NOMO-1 (cell line): ENCODE measurements around the gene NLGN2.

Experiments
- DNase-seq, 2 experiments: peaks; one replicate each; lab custom pipeline; 2025; ENCODE audit not compliant: unreplicated experiment in 2 of 2; lab: John Stamatoyannopoulos, UW

Gene NLGN2

DNA sequence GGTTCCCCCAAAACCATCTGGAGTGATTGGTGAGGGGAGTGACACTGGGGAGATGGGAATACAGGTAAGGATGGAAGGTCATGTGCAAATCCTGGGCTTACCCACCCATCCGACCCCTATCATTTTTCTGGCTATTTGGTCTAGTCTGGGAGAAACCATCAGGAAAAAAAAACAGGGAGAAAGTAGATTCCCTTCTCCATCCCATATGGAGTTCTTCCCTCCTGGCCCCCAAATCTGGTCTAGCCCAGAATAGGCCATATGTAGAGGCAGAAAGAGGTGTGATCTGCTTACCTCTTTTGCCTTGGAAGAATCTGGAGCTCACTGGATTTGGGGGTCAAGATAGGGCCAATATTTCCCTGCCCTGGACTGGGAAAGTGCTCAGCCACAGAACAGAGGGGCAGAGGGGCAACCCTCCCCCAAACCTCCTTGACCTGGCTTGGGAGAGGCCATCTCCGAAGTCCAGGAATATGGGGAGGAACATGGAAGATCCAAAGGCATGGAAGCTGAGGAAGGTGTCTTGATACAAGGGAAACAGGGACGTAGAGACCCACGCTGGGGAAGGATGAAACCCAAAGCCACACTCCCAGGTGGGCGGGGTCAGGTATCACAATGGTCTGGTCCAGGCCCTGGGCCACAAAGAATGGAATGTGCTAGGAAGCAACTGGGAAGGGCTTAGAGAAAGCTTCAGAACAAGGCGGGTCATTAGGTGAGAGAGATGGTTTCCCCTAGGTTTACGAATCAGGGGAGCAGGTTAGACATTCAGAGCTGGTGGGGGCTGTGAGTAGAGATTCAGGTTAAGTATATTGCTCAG, 53.4 kb downstream of the NLGN2 start:
- no peak for DNase-seq

DNA sequence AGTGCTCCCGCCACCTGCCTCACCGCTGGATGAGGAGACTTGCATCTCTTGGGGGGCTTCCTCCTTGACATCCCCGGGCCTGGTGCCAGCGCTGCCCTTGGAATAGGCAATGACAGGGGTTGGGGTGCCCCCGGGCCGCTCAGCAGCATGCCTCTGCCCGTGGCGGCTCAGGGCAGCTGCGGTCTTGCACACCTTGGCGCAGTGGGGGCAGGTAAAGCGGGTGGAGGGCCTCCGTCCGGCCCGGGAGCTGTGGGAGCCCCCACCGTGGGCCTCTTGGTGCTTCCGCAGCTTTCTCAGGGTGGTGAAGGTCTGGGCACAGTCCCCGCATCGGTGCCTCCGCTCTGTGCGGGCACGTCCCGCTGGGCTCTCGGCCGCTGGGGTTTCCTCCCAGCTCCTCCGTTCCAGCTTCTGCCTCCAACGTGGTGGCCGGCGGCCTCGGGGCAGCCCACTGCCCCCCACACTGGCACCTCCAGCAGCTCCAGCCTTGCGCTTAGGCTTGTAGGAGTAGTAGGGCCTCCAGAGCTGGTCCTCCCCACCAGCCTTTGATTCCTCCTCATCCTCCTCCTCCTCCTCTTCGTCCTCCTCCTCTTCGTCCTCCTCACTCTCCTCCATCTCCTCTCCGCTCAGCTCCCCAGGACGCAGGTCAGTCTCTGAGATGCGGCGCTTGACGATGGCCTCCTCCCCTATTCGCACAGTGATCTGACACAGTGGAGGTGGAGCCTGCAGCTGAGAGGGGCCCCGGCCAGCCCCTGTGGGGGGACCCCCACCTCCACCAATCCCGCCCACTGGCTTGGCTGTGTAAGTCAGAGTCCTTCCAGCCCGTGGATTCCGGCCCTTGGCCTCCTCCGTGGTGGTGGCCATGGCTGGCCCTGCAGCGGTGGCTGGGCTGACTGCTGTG, 55.1 kb downstream of the NLGN2 start:
- no peak for DNase-seq

DNA sequence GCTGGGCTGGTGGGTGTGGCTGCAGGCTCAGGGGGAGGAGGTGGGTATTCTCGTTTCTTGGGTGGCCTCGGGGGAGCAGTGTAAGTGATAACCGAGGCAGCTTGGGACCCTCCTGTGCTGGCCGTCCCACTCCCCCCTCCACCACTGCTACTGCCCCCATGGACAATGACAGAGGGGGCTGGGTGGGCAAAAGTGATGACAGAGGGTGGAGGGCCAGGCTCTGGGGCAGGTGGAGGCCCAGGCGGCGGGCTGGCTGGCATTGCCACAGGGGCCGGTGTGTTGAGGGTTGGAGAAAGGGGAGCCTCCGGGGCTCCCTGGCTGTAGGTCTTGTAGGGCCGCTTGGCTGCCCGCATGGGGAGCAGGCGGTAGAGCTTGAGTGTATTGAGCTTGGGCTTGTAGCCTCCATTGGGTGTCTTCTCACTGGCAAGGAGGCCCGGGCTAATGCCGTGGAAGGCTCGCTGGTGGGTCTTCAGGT, 55.8 kb downstream of the NLGN2 start:
- no peak for DNase-seq

DNA sequence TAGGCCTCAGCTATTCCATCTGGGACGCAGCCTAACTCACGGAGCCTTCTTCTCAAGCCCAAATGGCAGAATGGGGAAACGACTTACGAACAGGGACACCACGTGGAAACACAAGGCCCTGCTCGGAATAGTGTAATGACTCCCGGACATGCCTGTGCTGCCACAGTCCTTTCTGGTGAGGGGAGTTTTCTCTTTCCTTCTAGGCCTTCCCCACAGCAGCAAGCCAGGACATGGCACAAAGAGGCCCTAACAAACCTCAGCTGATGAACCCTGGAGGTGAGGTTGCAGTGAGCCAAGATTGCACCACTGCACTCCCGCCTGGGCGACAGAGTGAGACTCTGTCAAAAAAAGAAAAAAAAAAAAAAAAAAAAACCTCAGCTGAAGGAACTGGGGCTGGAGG, 56.4 kb downstream of the NLGN2 start:
- DNase-seq: no peak

DNA sequence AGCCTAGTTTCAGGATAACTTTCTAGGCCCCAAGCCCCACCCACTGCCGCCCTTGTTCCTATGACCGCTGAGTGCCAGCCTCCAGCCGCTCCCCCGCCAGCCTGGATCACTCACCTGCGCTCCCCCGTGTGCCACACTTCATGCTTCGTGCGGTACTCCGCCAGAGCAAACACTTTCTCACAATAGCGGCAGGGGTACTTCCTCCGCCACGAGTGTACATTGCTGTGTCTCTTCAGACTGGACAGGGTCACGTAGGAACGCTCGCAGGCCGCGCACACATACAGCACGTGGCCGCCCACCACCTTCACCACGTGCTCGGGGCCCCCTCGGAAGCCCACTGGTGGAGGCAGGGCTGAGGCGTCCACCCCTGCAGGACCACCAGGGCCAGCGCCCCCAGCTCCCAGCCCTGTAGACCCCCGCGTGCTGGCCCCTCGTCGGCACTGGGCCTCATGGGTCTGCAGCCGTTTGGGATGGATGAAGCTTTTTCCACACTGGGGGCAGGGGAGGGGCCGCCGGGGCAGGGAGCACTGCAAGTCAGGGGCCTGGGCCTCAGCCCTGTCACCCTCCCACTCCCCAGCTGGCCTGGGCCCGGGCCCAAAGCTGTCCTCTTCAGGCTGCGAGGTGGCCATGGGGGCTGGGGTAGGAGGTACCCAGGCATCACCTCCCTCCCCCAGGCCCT, 58.1 kb downstream of the NLGN2 start:
- no peak for DNase-seq

DNA sequence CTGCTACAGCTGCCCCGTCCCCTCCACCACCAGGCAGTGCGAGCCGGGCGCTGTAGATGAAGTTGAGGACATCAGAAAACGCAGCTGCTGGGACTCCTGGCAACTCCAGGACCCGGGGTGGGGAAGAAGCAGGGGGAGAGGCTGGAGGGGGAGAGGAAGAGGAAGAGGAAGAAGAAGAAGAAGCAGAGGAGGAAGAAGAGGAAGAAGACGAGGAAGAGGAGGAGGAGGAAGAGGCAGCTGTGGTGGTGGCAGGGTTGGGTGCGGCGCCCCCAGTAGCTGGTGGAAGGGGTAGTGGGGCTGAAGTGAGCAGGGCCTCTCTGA, 58.6 kb downstream of the NLGN2 start:
- DNase-seq: no peak

DNA sequence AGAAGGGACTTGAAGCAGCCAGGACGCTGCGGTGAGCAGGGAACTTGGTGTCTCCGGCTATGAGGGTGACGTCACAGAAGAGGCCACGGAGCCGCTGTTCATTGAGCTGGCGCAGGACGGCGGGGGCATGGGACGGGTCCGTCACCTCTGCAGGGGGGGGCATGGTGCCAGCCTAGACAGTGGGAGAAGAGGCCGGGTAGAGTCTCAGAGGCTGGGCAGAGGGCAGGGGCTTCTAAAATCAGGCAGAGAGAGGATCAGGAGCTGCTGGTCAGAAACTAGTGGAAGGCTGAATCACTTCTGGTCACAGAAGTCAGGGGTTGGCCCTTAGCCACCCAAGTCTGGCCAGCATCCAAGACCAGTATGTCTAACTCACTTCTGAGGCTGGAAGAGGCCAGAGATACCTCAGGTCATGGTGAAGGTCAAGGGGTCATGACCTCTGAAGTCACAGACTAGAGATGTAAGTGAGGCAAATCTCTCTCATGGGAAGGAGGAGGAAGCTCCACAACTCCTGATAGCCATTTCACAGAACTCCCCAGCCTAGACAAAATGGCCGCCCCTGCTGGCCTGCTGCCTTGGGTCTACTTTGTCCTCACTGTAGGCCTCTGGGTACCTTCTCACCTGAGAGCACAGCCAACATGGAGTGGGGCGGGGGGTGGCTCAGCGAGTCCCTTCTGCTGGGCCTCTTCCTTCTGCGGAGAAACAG, 59.1 kb downstream of the NLGN2 start:
- DNase-seq: no peak

DNA sequence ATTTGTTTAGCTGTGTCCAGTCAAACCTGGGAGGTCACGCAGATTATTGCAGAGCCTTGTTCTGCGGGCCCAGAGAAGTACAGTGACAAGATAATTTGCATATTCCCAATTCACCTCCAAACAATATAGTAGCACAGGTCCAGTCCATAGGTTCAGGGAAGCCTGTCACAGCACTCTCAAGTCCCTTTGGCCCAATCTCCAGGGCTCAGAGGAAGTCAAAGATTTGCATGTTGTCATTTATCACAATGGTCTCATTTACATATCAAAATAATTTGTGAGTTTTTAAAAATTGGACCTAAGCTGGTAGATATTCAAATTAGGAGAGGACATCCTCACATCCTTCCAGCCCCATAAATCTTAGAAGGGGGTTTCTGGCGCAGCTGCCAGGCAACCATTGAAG, 59.9 kb downstream of the NLGN2 start:
- no peak for DNase-seq

DNA sequence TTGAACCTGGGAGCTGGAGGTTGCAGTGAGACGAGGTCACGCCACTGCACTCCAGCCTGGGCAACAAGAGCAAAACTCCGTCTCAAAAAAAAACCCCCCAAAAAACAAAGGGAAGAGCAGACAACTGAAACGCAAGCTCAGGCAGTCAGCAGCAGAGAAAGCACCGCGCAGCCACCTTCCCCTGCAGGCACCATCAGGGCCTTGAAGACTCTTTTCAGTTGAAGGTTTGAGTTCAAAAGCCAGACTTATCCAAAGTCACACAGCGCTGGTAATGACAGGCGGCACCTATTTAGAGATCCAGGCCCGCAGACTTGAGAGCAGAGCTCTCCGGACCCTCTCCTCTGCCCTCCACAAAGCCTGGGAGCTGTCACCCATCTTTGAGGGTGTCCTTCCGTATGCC, 60.6 kb downstream of the NLGN2 start:
- no peak for DNase-seq

DNA sequence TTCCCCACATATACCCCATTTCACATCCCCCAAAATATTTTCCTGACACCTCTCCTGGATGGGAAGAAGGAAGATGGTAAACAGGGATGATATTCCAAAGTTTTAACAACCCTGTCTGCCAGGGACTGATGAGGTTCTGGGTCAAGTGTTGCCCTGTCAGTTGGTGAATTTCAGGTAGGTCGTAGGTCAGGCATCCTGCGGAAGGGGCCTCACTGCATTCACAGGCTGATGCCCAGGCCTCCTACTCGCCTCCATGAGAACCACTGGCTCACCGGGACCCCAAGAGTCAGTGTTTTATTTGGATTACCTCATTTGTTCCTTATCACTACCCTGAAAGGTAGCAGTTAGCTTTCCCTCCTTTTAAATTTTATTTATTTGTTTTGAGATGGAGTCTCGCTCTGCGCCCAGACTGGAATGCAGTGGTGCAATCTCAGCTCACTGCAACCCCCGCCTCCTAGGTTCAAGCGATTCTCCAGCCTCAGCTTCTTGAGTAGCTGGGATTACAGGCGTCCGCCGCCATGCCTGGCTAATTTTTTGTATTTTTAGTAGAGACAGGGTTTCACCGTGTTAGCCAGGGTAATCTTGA, 61.3 kb downstream of the NLGN2 start:
- no peak for DNase-seq
